HEK293 (cell line): ENCODE measurements around the gene KCTD19.

Source experiments
- CTCF ChIA-PET: fragments of 350-600 bp; formaldehyde crosslinking; extraction: SDS; loops from one replicate; lab custom pipeline; 2021; ENCODE audit warnings: antibody characterized with exemption; lab: Yijun Ruan, JAX
- POLR2A ChIA-PET: fragments of 300-600 bp; formaldehyde crosslinking; extraction: SDS; loops from one replicate; lab custom pipeline; 2020; ENCODE audit warnings: antibody characterized with exemption, inconsistent platforms; lab: Yijun Ruan, JAX
- H3K27ac ChIP-seq: fragments of 200-500 bp; sonication (Bioruptor generic); 2 replicates; pipeline ENCODE4 v1.5.1; 2014; ENCODE audit warnings: low read depth, low read length, control low read depth, inconsistent platforms; ENCODE audit errors: extremely low read depth
- H3K36me3 ChIP-seq, 2 experiments: fragments of 200-500 bp in 1 of 2; sonication (Bioruptor generic) in 1 of 2; 1 replicate in 1 of 2; 2 replicates in 1 of 2; pipeline ENCODE4 v1.5.1; 2014 to 2017; ENCODE audit warnings: inconsistent platforms in 2 of 2, low read length in 2 of 2; ENCODE audit not compliant: control insufficient read depth in 2 of 2, insufficient read depth in 1 of 2
- H3K4me1 ChIP-seq: fragments of 200-500 bp; sonication (Bioruptor generic); 2 replicates; pipeline ENCODE4 v1.5.1; 2014; ENCODE audit warnings: mild to moderate bottlenecking, low read length, inconsistent platforms; ENCODE audit not compliant: control insufficient read depth, insufficient read depth
- H3K4me3 ChIP-seq: 2 replicates; pipeline ENCODE4 v1.5.1; 2011; ENCODE audit warnings: low read depth, mild to moderate bottlenecking, control low read depth, low read length, moderate library complexity
- H3K9me3 ChIP-seq: fragments of 200-500 bp; sonication (Bioruptor generic); 2 replicates; pipeline ENCODE4 v1.5.1; 2014; ENCODE audit warnings: low read depth, low read length, inconsistent platforms; ENCODE audit not compliant: control insufficient read depth, insufficient read depth
- GFI1B ChIP-seq: fragments of 450-650 bp; formaldehyde crosslinking; IDR thresholded peaks from 2 replicates; pipeline ENCODE4 v1.5.1; 2016; ENCODE audit warnings: missing biosample characterization, missing genetic modification characterization
- GLIS2 ChIP-seq: fragments of 450-650 bp; formaldehyde crosslinking; IDR thresholded peaks from 2 replicates; pipeline ENCODE4 v1.5.1; 2016; ENCODE audit warnings: missing biosample characterization, missing genetic modification characterization
- KLF1 ChIP-seq: fragments of 450-650 bp; formaldehyde crosslinking; IDR thresholded peaks from 2 replicates; pipeline ENCODE4 v1.5.1; 2016; ENCODE audit warnings: missing biosample characterization, missing genetic modification characterization
- SALL2 ChIP-seq: fragments of 450-650 bp; formaldehyde crosslinking; IDR thresholded peaks from 2 replicates; pipeline ENCODE4 v1.5.0; 2017; ENCODE audit warnings: missing biosample characterization, mild to moderate bottlenecking, missing genetic modification characterization, borderline replicate concordance
- TRIM28 ChIP-seq: IDR thresholded peaks from 2 replicates; pipeline ENCODE4 v1.6.1; 2011; ENCODE audit warnings: low read length, control low read depth, borderline replicate concordance
- ZBTB48 ChIP-seq: fragments of 450-650 bp; formaldehyde crosslinking; IDR thresholded peaks from 2 replicates; pipeline ENCODE4 v1.5.1; 2016; ENCODE audit warnings: missing biosample characterization, missing genetic modification characterization
- ZNF155 ChIP-seq: fragments of 450-650 bp; formaldehyde crosslinking; IDR thresholded peaks from 2 replicates; pipeline ENCODE4 v1.5.1; 2016; ENCODE audit warnings: missing biosample characterization, missing genetic modification characterization
- ZNF157 ChIP-seq: fragments of 450-650 bp; formaldehyde crosslinking; IDR thresholded peaks from 2 replicates; pipeline ENCODE4 v1.5.1; 2016; ENCODE audit warnings: missing biosample characterization, missing genetic modification characterization
- ZNF184 ChIP-seq: fragments of 450-650 bp; IDR thresholded peaks from 2 replicates; pipeline ENCODE4 v1.5.1; 2018; ENCODE audit warnings: missing biosample characterization, mild to moderate bottlenecking, missing genetic modification characterization
- ZNF248 ChIP-seq: fragments of 450-650 bp; formaldehyde crosslinking; IDR thresholded peaks from 2 replicates; pipeline ENCODE4 v1.5.1; 2017; ENCODE audit warnings: missing biosample characterization, missing genetic modification characterization
- ZNF302 ChIP-seq: fragments of 450-650 bp; formaldehyde crosslinking; IDR thresholded peaks from 2 replicates; pipeline ENCODE4 v1.5.1; 2016; ENCODE audit warnings: missing biosample characterization, missing genetic modification characterization, low read depth
- ZNF354C ChIP-seq: fragments of 450-650 bp; formaldehyde crosslinking; IDR thresholded peaks from 2 replicates; pipeline ENCODE4 v1.5.1; 2016; ENCODE audit warnings: missing biosample characterization, missing genetic modification characterization, low read depth, borderline replicate concordance
- ZNF416 ChIP-seq: fragments of 450-650 bp; formaldehyde crosslinking; IDR thresholded peaks from 2 replicates; pipeline ENCODE4 v1.5.1; 2016; ENCODE audit warnings: missing biosample characterization, missing genetic modification characterization
- ZNF521 ChIP-seq: fragments of 450-650 bp; formaldehyde crosslinking; IDR thresholded peaks from 2 replicates; pipeline ENCODE4 v1.5.1; 2017; ENCODE audit warnings: missing biosample characterization, mild to moderate bottlenecking, missing genetic modification characterization
- ZNF529 ChIP-seq: fragments of 450-650 bp; formaldehyde crosslinking; IDR thresholded peaks from 2 replicates; pipeline ENCODE4 v1.5.1; 2017; ENCODE audit warnings: missing genetic modification characterization, missing biosample characterization; ENCODE audit not compliant: insufficient replicate concordance
- ZNF623 ChIP-seq: fragments of 450-650 bp; formaldehyde crosslinking; IDR thresholded peaks from 2 replicates; pipeline ENCODE4 v1.5.1; 2016; ENCODE audit warnings: missing biosample characterization, missing genetic modification characterization
- ZNF624 ChIP-seq: fragments of 450-650 bp; formaldehyde crosslinking; IDR thresholded peaks from 2 replicates; pipeline ENCODE4 v1.5.1; 2017; ENCODE audit warnings: missing biosample characterization, missing genetic modification characterization
- ZNF658 ChIP-seq: fragments of 450-650 bp; formaldehyde crosslinking; IDR thresholded peaks from 2 replicates; pipeline ENCODE4; 2016; ENCODE audit warnings: missing biosample characterization, missing genetic modification characterization
- ZNF677 ChIP-seq: fragments of 450-650 bp; IDR thresholded peaks from 2 replicates; pipeline ENCODE4 v1.5.0; 2018; ENCODE audit warnings: missing biosample characterization, mild to moderate bottlenecking, missing genetic modification characterization, moderate library complexity
- TF ChIP-seq, protein P1 (sequence below): fragments of 450-650 bp; formaldehyde crosslinking; IDR thresholded peaks from 2 replicates; pipeline ENCODE4 v1.5.1; 2017; ENCODE audit warnings: missing biosample characterization, missing genetic modification characterization
- TF ChIP-seq, protein P2 (sequence below): fragments of 450-650 bp; formaldehyde crosslinking; IDR thresholded peaks from 2 replicates; pipeline ENCODE4 v1.5.1; 2016; ENCODE audit warnings: missing biosample characterization, missing genetic modification characterization, low read depth
- TF ChIP-seq, protein P3 (sequence below): fragments of 450-650 bp; formaldehyde crosslinking; IDR thresholded peaks from 2 replicates; pipeline ENCODE4 v1.5.1; 2016; ENCODE audit warnings: missing biosample characterization, missing genetic modification characterization, borderline replicate concordance
- TF ChIP-seq, protein P4 (sequence below): fragments of 450-650 bp; formaldehyde crosslinking; IDR thresholded peaks from 2 replicates; pipeline ENCODE4 v1.5.1; 2016; ENCODE audit warnings: missing biosample characterization, missing genetic modification characterization
- TF ChIP-seq, protein P5 (sequence below): sonication (generic); formaldehyde crosslinking; IDR thresholded peaks from 2 replicates; pipeline ENCODE4 v1.8.1; 2022; ENCODE audit warnings: mild to moderate bottlenecking, moderate library complexity, missing genetic modification reagents

The KCTD19 gene

DNA sequence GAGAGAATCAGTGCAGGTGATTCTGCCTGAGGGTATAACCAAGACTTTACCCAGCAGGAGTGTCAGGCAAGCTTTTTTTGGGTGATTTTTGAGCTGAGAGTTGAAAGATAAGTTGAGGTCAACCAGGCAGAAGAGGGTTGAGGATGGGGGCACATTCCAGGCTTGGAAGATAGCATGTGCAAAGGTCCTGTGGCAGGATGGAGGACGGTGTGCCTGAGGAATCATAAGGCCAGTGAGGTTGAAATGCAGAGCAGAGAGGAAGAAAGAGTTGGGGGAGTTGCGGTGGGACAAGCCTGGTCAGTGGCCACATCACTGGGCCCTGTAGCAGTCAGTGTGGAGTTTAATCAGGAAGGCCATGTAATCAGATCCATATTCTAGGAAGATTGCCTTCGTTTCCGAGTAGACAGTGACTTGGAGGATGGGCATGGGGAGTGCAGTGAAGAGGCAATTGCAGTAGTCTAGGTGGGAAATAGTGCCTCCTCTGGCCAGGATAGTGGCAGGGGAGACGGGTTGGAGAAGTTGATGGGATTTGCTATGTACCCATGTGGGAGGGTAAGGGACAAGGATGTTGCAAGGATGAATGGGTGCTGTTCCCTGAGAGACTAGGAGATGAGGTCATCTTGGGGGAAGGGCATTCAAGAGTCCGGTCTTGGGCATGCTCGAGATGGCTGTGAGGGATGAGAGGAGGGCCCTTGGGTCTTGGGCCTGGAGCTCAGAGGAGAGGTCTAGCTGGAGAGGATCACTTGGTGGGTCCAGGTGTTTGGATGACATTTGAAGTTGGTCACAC, 43.3 kb downstream of the KCTD19 start (continued):
- TF ChIP-seq ZNF248 (tag by site-specific recombination), result no peak
- TF ChIP-seq ZNF155, result no peak
- TF ChIP-seq, protein P1, sequence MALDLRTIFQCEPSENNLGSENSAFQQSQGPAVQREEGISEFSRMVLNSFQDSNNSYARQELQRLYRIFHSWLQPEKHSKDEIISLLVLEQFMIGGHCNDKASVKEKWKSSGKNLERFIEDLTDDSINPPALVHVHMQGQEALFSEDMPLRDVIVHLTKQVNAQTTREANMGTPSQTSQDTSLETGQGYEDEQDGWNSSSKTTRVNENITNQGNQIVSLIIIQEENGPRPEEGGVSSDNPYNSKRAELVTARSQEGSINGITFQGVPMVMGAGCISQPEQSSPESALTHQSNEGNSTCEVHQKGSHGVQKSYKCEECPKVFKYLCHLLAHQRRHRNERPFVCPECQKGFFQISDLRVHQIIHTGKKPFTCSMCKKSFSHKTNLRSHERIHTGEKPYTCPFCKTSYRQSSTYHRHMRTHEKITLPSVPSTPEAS (tag by site-specific recombination), result no peak
- peak; percentile 100 for TF ChIP-seq ZNF623
- no peak for TF ChIP-seq ZNF658 (tag by site-specific recombination)
- TF ChIP-seq, protein P2, sequence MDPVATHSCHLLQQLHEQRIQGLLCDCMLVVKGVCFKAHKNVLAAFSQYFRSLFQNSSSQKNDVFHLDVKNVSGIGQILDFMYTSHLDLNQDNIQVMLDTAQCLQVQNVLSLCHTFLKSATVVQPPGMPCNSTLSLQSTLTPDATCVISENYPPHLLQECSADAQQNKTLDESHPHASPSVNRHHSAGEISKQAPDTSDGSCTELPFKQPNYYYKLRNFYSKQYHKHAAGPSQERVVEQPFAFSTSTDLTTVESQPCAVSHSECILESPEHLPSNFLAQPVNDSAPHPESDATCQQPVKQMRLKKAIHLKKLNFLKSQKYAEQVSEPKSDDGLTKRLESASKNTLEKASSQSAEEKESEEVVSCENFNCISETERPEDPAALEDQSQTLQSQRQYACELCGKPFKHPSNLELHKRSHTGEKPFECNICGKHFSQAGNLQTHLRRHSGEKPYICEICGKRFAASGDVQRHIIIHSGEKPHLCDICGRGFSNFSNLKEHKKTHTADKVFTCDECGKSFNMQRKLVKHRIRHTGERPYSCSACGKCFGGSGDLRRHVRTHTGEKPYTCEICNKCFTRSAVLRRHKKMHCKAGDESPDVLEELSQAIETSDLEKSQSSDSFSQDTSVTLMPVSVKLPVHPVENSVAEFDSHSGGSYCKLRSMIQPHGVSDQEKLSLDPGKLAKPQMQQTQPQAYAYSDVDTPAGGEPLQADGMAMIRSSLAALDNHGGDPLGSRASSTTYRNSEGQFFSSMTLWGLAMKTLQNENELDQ, result no peak
- TF ChIP-seq, protein P3, sequence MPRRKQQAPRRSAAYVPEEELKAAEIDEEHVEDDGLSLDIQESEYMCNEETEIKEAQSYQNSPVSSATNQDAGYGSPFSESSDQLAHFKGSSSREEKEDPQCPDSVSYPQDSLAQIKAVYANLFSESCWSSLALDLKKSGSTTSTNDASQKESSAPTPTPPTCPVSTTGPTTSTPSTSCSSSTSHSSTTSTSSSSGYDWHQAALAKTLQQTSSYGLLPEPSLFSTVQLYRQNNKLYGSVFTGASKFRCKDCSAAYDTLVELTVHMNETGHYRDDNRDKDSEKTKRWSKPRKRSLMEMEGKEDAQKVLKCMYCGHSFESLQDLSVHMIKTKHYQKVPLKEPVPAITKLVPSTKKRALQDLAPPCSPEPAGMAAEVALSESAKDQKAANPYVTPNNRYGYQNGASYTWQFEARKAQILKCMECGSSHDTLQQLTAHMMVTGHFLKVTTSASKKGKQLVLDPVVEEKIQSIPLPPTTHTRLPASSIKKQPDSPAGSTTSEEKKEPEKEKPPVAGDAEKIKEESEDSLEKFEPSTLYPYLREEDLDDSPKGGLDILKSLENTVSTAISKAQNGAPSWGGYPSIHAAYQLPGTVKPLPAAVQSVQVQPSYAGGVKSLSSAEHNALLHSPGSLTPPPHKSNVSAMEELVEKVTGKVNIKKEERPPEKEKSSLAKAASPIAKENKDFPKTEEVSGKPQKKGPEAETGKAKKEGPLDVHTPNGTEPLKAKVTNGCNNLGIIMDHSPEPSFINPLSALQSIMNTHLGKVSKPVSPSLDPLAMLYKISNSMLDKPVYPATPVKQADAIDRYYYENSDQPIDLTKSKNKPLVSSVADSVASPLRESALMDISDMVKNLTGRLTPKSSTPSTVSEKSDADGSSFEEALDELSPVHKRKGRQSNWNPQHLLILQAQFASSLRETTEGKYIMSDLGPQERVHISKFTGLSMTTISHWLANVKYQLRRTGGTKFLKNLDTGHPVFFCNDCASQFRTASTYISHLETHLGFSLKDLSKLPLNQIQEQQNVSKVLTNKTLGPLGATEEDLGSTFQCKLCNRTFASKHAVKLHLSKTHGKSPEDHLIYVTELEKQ, result no peak
- TF ChIP-seq, protein P4, sequence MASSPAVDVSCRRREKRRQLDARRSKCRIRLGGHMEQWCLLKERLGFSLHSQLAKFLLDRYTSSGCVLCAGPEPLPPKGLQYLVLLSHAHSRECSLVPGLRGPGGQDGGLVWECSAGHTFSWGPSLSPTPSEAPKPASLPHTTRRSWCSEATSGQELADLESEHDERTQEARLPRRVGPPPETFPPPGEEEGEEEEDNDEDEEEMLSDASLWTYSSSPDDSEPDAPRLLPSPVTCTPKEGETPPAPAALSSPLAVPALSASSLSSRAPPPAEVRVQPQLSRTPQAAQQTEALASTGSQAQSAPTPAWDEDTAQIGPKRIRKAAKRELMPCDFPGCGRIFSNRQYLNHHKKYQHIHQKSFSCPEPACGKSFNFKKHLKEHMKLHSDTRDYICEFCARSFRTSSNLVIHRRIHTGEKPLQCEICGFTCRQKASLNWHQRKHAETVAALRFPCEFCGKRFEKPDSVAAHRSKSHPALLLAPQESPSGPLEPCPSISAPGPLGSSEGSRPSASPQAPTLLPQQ (tag by site-specific recombination), result peak; percentile 30; the same call in 1 of the 2 replicates
- no peak for TF ChIP-seq ZNF302 (tag by site-specific recombination)
- peak; percentile 77; the same call in 1 of the 2 replicates for TF ChIP-seq ZBTB48 (tag by site-specific recombination)
- no peak for TF ChIP-seq GLIS2 (tag by site-specific recombination)
- TF ChIP-seq ZNF354C (tag by site-specific recombination), result no peak
- no peak for TF ChIP-seq ZNF529 (tag by site-specific recombination)
- TF ChIP-seq, all 188 proteins: peak for 5

DNA sequence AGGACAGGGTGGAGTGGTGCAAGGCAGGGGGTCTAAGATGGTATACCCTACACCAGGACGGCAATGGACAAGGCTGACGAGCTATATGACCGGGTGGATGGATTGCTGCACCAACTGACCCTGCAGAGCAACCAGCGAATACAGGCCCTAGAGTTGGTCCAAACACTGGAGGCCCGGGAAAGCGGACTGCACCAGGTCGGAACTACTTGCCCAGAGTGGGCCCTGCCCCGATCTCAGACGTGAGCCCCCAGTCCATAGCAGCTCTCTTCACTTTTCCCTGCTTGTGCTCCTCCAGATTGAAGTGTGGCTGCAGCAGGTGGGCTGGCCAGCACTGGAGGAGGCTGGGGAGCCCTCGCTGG, 44.1 kb downstream of the KCTD19 start:
- H3K9me3 ChIP-seq, result no peaks in the 10 kb centered on the region
- no peak overlapping the region for H3K27ac ChIP-seq
- H3K4me3 ChIP-seq, result no peak overlapping the region
- ChIA-PET POLR2A (no interaction called here), CTCF (interaction anchor here (1.0 to 1.9 kb wide), 4 partner anchors 12 to 31 kb away, joined by 3 to 7 read pairs (median 5); no protein-coding TSS in a partner anchor)
- no peak for TF ChIP-seq TRIM28
- TF ChIP-seq ZNF157 (tag by site-specific recombination), result no peak
- no peak for TF ChIP-seq ZNF677
- no peak for TF ChIP-seq ZNF184 (tag by site-specific recombination)
- TF ChIP-seq KLF1 (tag by site-specific recombination), result no peak
- no peak for TF ChIP-seq GFI1B
- TF ChIP-seq SALL2 (tag by site-specific recombination), result no peak
- no peak for TF ChIP-seq ZNF521 (tag by site-specific recombination)
- no peak for TF ChIP-seq ZNF624 (tag by site-specific recombination)
- TF ChIP-seq, protein P5, sequence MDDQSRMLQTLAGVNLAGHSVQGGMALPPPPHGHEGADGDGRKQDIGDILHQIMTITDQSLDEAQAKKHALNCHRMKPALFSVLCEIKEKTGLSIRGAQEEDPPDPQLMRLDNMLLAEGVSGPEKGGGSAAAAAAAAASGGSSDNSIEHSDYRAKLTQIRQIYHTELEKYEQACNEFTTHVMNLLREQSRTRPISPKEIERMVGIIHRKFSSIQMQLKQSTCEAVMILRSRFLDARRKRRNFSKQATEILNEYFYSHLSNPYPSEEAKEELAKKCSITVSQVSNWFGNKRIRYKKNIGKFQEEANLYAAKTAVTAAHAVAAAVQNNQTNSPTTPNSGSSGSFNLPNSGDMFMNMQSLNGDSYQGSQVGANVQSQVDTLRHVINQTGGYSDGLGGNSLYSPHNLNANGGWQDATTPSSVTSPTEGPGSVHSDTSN (CRISPR knock-in tag), result no peak
- TF ChIP-seq ZNF416 (tag by site-specific recombination), result no peak
- TF ChIP-seq ZNF248 (tag by site-specific recombination), result no peak
- H3K36me3 ChIP-seq, result peaks cover 0 to 44% of the 10 kb centered on the region in 2 experiments; a peak in 1 of 3 replicates
- H3K4me1 ChIP-seq, result no peaks in the 10 kb centered on the region
